HG03520 (cell line): Measurements from ENCODE around the gene KCNJ12.

Source experiments
- ATAC-seq: cut with Tn5 transposase; IDR thresholded peaks from one replicate; pipeline ENCODE4 v1.9.1; 2021; ENCODE audit warnings: mild to moderate bottlenecking, moderate library complexity; ENCODE audit not compliant: unreplicated experiment

The KCNJ12 gene

GRCh38 chr17:21363776-21364642 lies 12.1 kb upstream of the KCNJ12 start:
- no peak for ATAC-seq

- no peak for ATAC-seq
Observed at GRCh38 chr17:21365016-21365415, 11.1 kb upstream of the KCNJ12 start.

DNA sequence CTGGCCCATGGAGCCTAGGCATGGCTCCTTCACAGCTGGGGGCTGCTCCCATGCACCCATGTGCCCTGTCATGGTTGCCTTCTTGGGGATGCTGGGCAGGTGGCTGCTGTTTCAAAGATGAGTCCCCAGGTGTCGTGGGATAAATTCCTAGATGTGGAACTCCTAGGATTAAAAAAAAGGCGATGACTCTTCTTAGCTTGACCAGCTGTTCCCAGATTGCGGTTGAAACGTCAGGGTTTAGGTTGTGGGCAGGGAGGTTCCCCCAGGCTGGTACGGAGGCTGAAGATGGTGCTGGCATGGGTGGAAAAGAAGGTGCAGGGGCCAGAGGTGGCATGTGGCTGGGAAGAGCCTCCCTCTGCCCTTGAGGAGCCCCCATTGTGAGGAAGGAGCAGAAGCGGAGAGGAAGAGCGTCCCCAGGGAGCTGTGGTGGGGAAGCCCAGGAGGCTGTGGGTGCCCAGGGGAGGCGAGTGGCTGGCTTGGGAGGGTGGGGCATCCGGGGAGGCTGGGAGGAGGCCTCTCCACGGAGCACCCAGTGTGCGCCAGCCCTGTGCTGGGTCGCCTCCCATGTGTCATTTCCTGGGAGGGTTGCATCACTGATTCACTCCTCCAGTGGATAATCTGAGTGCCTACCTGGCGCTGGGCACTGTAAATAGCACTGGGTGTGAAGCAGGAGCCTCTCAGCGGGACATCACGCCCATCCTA lies 7.5 kb upstream of the KCNJ12 start:
- ATAC-seq: no peak

DNA sequence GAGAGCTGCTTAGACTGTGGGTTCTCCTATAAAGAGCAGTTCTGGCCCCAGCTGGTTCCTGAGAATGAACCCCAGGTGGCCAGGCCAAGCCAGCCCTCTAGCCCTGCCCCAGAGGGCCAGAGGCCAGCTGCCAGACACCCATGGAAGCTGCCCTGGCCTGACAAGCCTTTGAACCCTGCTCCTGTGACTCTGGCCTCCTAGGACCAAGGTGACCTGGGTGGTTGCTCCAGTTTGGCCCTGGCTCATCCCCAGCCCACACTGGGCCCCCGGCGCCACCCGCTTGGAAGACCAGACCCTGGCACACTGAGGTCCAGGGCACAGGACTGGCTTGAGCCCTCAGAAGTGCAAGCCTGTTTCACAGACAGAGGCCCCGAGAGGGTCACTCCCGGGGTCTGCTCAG lies 6.8 kb upstream of the KCNJ12 start:
- ATAC-seq: no peak

DNA sequence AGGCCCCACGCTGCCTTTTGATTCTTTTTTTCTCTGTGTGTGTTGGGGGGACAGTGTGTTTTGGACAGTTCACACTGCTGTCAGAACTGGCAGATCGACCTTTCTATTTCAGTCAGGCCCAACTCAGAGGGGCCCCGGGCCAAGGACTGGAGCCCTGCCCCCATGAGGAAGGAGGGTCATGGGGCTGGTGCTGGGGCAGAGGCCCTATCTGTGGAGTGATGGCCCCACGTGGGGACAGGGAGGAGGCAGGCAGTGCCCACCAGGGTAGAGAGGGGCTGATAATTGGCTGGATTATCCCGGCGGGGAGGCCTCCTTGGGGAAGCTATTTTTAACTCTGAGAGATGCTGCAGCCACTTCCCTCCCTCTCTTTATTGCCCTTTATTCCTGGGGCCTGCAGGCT lies 5.7 kb upstream of the KCNJ12 start:
- no peak for ATAC-seq

DNA sequence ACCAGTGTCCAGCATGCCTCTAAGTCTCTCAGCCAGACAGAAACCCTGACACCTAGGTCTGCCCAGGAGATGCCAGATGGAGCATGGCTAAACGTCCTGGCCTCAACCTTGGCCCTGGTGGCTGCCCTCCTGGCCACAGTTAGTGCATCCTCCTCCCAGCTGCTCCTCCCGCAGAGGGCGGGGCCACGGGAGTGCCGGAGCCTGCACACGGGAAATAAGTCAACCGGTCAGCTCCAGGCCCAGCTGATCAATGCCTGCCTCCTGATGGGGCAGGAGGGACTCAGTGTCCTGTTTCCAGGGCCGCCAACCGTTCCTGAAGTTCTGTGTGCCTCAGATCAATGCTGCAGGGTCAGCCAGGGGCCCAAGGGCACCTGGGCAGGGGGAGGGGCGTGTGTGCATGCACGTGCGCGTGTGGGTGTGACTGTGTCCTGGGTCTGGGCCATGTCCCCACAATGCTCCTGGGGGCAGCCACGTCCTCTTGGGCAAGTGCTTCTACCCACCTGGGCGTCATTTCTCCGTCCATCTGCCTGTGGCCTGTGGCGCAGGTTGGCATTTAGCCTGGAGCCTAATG lies 4.6 kb upstream of the KCNJ12 start:
- ATAC-seq: no peak

GRCh38 chr17:21372256-21372954 lies 3.8 kb upstream of the KCNJ12 start:
- no peak for ATAC-seq

GRCh38 chr17:21373036-21373435 lies 3.1 kb upstream of the KCNJ12 start:
- no peak for ATAC-seq

DNA sequence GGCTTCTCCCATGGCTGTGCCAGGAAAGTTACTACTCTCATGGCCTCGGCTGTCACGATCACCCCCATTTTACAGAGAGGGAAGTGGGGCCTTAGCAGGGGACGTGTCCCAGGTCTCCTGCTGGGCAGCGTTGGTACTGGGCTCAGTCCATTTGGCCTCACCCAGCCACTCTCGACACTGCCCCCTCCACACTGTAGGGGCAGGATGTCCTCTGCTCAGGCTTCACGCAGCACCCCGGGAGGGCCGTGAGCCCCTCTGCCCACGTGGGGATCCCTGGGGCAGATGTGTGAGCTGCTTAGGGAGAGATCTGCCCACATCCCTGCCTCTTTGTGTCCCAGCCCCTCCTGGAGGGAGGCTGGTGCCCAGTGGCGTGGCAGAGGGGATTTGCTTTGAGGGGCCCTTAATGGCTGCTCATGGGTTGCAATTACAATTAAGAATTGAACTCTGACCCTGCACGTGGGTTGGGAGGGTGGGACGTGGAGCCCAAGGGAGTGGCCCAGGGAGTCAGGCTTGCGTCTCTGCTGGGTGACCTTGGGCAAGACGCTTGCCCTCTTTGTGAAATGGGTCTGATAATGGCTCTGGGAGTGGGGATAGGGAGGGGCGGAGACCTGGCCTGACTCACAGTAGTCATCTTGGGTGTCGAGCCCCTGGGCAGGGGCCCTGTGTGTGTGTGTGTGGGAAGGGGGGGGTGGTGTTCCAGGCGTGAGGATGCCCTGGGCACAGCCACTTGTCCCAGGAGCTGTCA lies 2.3 kb upstream of the KCNJ12 start:
- ATAC-seq: no peak

DNA sequence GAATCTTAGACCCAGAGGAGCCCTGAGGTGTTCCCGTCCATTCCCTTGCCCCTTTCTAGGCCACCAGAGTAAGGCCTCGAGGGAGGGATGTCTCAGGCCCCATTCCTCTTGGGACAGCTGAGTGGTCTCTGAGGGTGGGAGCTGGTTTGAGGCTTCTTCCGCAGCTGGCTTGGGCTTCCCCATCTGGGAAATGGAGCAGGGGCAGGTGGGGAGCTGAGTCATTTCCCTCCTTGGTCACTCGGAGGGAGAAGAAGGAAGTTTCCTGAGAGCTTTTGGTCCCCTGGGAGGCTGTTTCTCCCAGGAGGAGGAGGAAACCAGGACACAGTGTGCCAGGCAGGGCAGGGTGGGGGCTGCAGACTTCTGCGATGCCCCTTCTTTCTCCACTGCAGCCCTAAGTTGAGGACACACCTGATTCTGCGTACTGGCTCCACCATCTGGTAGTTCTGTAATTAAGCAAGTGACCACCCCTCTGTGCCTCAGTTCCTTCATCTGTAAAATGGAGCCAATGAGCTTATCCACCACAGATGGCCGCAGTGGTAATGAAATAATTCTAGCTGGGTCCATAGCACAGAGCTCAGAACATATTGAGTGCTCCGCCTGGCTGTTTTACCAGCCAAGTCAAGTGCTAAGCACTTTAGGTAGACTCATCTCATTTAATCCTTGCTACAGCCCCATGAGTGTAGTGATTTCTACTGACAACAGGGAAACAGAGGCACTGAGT lies 1.6 kb upstream of the KCNJ12 start:
- ATAC-seq: no peak

GRCh38 chr17:21375162-21375560 lies 996 bp upstream of the KCNJ12 start:
- no peak for ATAC-seq

DNA sequence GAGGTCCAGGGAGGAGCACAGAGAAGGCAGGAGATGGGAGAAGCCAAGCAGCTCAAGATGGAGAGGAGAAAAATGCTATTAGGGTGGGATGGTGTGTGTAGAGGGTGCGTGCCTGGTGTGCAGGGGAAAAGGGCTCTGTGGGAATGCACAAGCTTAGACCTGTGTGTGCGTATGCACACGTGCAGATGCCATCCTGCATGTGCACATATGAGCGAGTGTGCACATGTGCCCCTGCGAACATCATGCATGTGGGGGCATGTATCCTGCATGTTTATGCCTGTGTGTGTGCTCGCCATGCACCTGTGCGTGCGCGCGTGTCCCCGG lies 438 bp upstream of the KCNJ12 start:
- ATAC-seq: no peak

DNA sequence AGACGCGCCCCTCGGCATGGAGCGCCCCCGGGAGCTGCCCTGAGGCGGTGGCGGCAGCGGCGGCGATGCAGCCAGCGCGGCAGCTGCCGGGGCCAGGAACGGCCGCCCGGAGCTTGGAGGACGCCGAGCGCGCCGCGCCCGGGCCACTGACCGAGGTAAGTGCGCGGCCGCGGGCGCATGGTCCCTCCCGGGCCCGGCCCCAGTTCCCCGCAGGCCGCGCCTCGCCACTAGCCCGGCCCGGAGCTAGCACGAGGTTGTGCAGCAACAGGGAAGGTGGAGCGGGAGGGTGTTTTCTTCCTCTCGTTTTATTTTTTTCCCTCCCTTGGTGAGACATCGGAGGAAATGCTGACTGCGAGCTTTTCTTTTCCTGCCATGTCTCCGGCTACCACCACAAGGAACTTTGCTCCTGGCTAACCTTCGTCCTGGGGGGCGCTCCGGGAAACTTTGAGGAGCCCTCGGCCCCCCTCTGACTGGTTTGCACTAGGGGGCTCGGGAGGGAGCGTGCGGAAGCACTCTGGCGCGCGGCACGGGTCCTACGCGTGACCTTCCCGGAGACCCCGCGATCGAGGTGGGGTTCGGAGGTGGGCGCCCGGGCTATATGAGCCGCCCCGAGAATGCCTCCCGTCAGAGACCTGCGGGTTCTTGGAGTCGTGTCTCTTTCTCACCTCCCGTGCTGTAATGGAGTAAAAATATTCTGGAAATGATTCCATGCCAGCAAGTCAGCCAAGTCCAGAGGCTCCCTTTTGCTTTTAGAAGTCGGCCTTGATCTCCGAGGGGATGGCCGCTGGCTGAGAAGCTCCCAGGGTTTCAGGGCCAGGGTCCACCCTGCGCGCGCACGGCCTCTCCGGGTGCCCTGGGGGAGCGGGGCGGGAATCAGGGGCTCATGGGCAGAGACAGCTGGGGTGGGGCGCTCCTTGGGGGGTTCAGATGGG lies 868 bp downstream of the KCNJ12 start:
- ATAC-seq: no peak

DNA sequence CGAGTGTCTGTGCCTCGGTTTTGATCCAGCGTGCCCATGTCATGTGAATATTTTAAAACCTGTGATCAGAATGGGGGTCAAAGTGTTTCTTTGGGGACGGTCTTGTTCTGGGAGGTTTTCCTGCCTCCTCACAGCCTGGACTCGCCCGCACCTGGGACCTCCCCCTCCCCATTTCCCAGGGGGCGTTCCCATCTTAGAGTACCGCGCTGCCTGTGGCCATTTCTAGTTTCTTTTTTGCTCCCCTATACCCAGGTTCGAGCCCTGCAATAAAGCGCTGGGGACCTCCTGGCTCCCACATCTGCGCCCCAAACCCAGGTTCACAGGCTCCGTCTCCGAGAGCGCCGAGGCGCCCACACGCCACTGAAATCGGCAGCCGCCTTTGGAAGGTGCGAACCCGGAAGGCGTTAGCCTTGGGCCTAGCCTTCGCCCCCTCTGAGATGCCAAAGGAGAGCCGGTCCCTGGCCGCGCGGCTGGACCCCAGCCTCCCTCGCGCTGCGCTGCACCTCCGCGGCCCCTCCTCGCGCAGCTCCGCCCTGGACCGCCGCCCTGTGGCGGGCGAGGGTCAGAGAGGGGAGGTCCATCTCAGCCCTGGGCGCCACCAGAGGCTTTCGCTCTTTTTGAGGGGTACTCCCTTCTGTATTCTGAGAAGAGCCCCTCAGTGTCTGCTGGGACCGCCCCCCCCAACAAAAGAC lies 1.7 kb downstream of the KCNJ12 start:
- ATAC-seq: no peak

GRCh38 chr17:21378553-21378952 lies 2.4 kb downstream of the KCNJ12 start:
- ATAC-seq: no peak

DNA sequence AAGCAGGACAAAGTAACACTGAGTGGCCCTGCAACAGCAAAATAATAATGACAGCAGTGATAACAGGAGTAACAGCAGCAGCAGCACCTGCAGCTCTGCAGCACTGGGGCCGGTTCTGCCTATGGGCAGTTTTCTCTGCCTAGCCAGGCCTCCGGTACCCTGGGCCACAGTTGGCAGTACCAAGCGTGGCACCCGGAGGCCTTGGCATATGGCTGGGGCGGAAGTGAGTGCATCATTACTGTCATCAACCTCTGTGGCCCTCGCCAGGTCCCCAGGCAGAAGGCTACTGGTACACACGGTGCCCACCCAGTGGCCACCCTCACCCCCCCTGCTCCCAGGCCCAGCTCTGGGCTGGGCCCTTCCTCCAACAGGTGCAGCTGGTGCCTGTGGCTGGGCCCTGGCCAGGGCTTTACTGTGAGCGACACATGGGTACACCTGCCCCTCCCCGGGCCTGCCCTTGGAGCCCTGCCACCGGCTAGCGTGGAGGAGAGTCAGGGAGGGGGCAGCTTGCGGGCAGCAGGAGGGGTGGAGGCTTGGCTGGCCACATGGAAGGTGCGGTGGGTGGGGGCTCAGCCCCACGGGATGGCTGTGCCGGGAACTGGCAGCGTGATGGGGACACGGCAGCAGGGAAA lies 3.0 kb downstream of the KCNJ12 start:
- ATAC-seq: no peak

DNA sequence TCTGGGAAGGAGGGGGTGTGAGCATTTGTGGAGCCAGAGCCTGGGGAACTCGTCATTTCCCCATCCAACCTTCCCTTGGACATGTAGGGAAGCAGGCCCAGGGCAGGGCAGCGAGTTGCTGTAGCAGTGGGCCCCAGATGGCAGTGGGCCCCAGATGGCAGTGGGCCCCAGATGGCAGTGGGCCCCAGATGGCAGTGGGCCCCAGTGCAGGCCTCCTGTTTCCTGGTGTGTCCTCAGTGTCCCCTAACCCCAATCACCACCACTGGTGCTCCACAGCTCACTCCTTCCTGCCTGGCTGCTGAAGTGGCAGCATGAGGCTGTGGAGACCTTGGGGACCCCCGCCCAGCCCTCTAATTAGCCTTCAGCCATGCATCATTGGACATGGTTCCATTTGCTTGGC lies 4.5 kb downstream of the KCNJ12 start:
- ATAC-seq: no peak

GRCh38 chr17:21381076-21381706 lies 5.0 kb downstream of the KCNJ12 start:
- ATAC-seq: no peak
